ENCODE results near the gene HCN4. TPM values are rescaled to one million over a fixed set of nuclear protein-coding genes. Genes with fewer than 3 reads are reported as not detected.

HCN4 gene
- total RNA-seq, 2 experiments from 2014 or later: not detected

DNA sequence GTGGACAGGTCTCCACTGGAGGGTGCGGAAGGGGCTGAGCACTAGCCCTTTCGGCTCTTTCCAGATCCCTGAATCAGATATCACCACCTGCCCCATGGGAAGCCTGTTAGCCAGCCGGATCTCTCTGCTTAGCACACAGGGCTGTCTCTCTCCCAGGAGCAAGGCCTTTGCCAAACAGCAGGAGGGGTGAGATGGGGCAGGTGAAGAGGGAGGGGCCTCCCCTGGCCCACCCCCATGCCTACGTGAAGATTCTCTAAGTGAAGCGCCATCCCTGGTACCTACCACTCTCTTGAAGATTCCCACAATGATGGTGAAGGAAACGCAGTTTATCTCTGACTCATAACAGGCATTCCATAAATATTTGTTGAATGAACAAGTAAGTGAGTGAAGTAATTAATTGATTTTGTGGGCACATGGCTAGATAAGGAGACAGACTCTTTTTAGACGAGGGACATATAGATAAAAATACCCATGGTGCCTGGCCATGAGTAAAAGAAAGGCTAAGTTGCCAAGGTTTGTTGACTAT is 19.6 kb upstream of the HCN4 start:
- no peaks in the 10 kb centered on the region for H3K36me3 Mint-ChIP-seq (ENCODE audit: low read depth)
- H3K4me1 Mint-ChIP-seq (ENCODE audit: low read depth): no peaks in the 10 kb centered on the region
- Histone ChIP-seq H3K27me3 (ENCODE audit: control insufficient read depth in 1 of 2, insufficient read depth in 2 of 2, low read length in 2 of 2) (peaks cover 5 to 14% of the 10 kb centered on the region in 2 experiments), H3K4me1 (ENCODE audit: insufficient read depth, low read length) (no peaks in the 10 kb centered on the region), H3K27ac (ENCODE audit: low read depth in 1 of 2, low read length in 2 of 2) (no peak overlapping the region), H3K36me3 (ENCODE audit: insufficient read depth, low read length) (no peaks in the 10 kb centered on the region), H3K4me3 (ENCODE audit: low read length) (no peak overlapping the region), H3K9me3 (ENCODE audit: control insufficient read depth in 1 of 2, insufficient read depth in 1 of 2, low read length in 2 of 2) (no peaks in the 10 kb centered on the region)
- intact Hi-C loops (cut with DNase I, micrococcal nuclease): no loop called here
- no peak overlapping the region for H3K4me3 Mint-ChIP-seq
- H3K27me3 Mint-ChIP-seq: peaks cover 52% of the 10 kb centered on the region
- TF ChIP-seq, protein P1, sequence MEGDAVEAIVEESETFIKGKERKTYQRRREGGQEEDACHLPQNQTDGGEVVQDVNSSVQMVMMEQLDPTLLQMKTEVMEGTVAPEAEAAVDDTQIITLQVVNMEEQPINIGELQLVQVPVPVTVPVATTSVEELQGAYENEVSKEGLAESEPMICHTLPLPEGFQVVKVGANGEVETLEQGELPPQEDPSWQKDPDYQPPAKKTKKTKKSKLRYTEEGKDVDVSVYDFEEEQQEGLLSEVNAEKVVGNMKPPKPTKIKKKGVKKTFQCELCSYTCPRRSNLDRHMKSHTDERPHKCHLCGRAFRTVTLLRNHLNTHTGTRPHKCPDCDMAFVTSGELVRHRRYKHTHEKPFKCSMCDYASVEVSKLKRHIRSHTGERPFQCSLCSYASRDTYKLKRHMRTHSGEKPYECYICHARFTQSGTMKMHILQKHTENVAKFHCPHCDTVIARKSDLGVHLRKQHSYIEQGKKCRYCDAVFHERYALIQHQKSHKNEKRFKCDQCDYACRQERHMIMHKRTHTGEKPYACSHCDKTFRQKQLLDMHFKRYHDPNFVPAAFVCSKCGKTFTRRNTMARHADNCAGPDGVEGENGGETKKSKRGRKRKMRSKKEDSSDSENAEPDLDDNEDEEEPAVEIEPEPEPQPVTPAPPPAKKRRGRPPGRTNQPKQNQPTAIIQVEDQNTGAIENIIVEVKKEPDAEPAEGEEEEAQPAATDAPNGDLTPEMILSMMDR (IDR thresholded peaks at IDR 0.05): no peak
- DNase-seq (no peak), ATAC-seq (ENCODE audit: poor library complexity) (no peak)
- no peak overlapping the region for H3K27ac Mint-ChIP-seq
- no peaks in the 10 kb centered on the region for H3K9me3 Mint-ChIP-seq
- POLR2A ChIA-PET: no interaction called here
- CTCF ChIA-PET: no interaction called here

DNA sequence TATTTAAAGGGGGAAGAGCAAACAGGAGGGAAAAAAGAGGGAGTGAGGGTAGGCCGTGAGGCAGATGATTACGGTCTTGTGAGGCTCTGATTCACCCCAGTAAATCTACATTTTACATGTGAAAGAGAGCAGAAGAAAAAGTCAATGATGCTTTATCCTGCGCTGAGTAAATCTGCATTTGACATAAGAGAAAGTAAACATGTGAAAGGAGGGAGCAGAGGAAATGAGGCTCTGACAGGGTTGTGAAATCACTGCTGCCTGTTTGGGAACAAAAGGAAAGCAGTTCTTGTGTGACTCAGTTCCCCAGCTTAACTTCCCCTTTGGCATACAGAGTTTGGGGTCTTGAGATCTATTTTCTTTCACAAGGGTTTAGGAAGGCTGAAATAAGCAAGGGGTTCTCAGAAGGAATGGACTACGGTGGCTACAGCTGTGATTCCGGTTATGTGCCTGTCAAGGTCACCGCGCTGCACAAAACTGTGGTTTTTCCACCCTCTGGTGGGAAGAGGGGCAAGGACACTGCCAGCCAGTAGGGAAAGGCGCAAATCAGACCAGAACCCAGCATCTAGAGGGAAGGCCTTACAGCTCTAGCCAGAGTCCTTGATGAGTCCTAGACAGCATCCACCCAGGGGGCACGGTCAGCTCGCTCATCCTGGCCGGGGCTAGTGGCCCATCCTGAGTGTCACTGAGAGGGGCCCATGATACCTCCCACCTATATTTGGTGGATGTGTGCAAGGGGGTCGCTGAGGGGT is 18.9 kb upstream of the HCN4 start:
- DNase-seq (no peak), ATAC-seq (ENCODE audit: poor library complexity) (no peak)
- TF ChIP-seq, protein P1 (IDR thresholded peaks at IDR 0.05): no peak
- Mint-ChIP-seq H3K36me3 (ENCODE audit: low read depth) (no peaks in the 10 kb centered on the region), H3K4me3 (no peak overlapping the region), H3K27ac (no peak overlapping the region), H3K27me3 (peaks cover 57% of the 10 kb centered on the region), H3K4me1 (ENCODE audit: low read depth) (no peaks in the 10 kb centered on the region), H3K9me3 (no peaks in the 10 kb centered on the region)
- H3K36me3 ChIP-seq (ENCODE audit: insufficient read depth, low read length): no peaks in the 10 kb centered on the region
- ChIA-PET CTCF (no interaction called here), POLR2A (no interaction called here)
- intact Hi-C loops (cut with DNase I, micrococcal nuclease): no loop called here
- H3K27me3 ChIP-seq (ENCODE audit: control insufficient read depth in 1 of 2, insufficient read depth in 2 of 2, low read length in 2 of 2): peaks cover 5 to 14% of the 10 kb centered on the region in 2 experiments
- no peak overlapping the region for H3K4me3 ChIP-seq (ENCODE audit: low read length)
- H3K27ac ChIP-seq (ENCODE audit: low read depth in 1 of 2, low read length in 2 of 2): no peak overlapping the region
- H3K9me3 ChIP-seq (ENCODE audit: control insufficient read depth in 1 of 2, insufficient read depth in 1 of 2, low read length in 2 of 2): peaks cover 0 to under 1% of the 10 kb centered on the region in 2 experiments
- no peaks in the 10 kb centered on the region for H3K4me1 ChIP-seq (ENCODE audit: insufficient read depth, low read length)

DNA sequence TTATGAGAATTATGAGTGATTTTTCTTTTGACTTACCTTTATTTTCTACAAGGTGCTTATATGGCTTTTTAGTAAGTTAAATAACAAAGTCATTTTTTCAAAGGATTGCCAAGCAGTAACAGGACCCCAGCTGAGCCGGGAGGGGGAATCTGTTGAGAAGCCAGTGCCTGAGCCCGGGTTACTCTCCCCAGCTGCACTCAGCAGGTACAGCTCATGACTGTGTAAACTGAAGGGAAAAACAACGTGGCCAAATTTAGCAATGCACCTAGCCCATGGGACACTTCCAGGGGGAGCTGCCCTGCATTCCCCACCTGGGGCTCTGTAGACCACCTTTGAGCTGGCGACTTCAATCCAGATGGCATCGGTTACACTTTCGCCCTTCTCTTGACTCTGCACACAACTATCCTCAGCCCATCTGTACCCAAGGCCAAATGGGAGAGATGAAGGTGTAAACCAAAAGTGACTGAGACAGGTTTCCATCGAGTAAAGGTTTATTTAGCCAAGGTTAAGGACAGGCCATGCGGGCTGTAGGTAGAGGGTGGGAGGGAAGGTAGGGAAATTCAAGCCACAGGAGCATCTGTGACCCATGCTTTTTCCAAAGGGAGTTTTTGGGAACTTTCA is 18.2 kb upstream of the HCN4 start:
- no peaks in the 10 kb centered on the region for H3K9me3 Mint-ChIP-seq
- ChIA-PET POLR2A (no interaction called here), CTCF (no interaction called here)
- TF ChIP-seq, protein P1 (IDR thresholded peaks at IDR 0.05): no peak
- no peak overlapping the region for H3K4me3 Mint-ChIP-seq
- intact Hi-C loops (cut with DNase I, micrococcal nuclease): no loop called here
- Histone ChIP-seq H3K4me3 (ENCODE audit: low read length) (no peak overlapping the region), H3K9me3 (ENCODE audit: control insufficient read depth in 1 of 2, insufficient read depth in 1 of 2, low read length in 2 of 2) (peaks cover 0 to 5% of the 10 kb centered on the region in 2 experiments), H3K27me3 (ENCODE audit: control insufficient read depth in 1 of 2, insufficient read depth in 2 of 2, low read length in 2 of 2) (peaks cover 6 to 16% of the 10 kb centered on the region in 2 experiments), H3K36me3 (ENCODE audit: insufficient read depth, low read length) (no peaks in the 10 kb centered on the region), H3K27ac (ENCODE audit: low read depth in 1 of 2, low read length in 2 of 2) (no peak overlapping the region), H3K4me1 (ENCODE audit: insufficient read depth, low read length) (no peaks in the 10 kb centered on the region)
- no peaks in the 10 kb centered on the region for H3K4me1 Mint-ChIP-seq (ENCODE audit: low read depth)
- no peaks in the 10 kb centered on the region for H3K36me3 Mint-ChIP-seq (ENCODE audit: low read depth)
- ATAC-seq (ENCODE audit: poor library complexity): no peak
- H3K27ac Mint-ChIP-seq: no peak overlapping the region
- DNase-seq: no peak
- H3K27me3 Mint-ChIP-seq: peaks cover 57% of the 10 kb centered on the region
